OCI-LY1 (cell line): ENCODE data around the gene OLR1.

Experiments
- H2AFZ ChIP-seq: fragments of 200-600 bp; sonication (generic), shearing (Covaris generic); 2 replicates; pipeline ENCODE4 v1.6.0; 2014; ENCODE audit warnings: antibody characterized with exemption, mild to moderate bottlenecking, low read length
- H3F3A ChIP-seq: fragments of 200-600 bp; sonication (generic), shearing (Covaris generic); 2 replicates; pipeline ENCODE4 v1.6.0; 2014; ENCODE audit warnings: mild to moderate bottlenecking, antibody characterized with exemption, low read length, moderate library complexity; ENCODE audit not compliant: insufficient read depth
- H3K27ac ChIP-seq: fragments of 200-600 bp; sonication (generic); 2 replicates; pipeline ENCODE4 v1.5.1; 2014; ENCODE audit warnings: low read length, mixed run types, mild to moderate bottlenecking, low read depth; ENCODE audit not compliant: poor library complexity, severe bottlenecking
- H3K27me3 ChIP-seq: fragments of 200-600 bp; sonication (generic); 2 replicates; pipeline ENCODE4 v1.6.0; 2014; ENCODE audit warnings: antibody characterized with exemption, mild to moderate bottlenecking, low read length, moderate library complexity; ENCODE audit not compliant: insufficient read depth
- H3K36me3 ChIP-seq: fragments of 200-600 bp; sonication (generic); 2 replicates; pipeline ENCODE4 v1.6.1; 2014; ENCODE audit warnings: mild to moderate bottlenecking, antibody characterized with exemption, low read length, moderate library complexity, mixed read lengths; ENCODE audit not compliant: insufficient read depth
- H3K4me1 ChIP-seq: fragments of 200-600 bp; sonication (generic); 2 replicates; pipeline ENCODE4 v1.5.1; 2014; ENCODE audit warnings: mild to moderate bottlenecking, low read length, moderate library complexity; ENCODE audit not compliant: insufficient read depth, severe bottlenecking
- H3K4me2 ChIP-seq: fragments of 200-600 bp; sonication (generic), shearing (Covaris generic); 2 replicates; pipeline ENCODE4 v1.6.1; 2014; ENCODE audit warnings: low read length
- H3K4me3 ChIP-seq: fragments of 200-600 bp; sonication (generic); 2 replicates; pipeline ENCODE4 v1.5.1; 2014; ENCODE audit warnings: low read length, low read depth, mild to moderate bottlenecking, mixed read lengths; ENCODE audit not compliant: poor library complexity, severe bottlenecking
- H3K79me2 ChIP-seq: fragments of 200-600 bp; shearing (Covaris generic); 2 replicates; pipeline ENCODE4 v1.6.1; 2016; ENCODE audit warnings: mixed run types, low read length, mixed read lengths; ENCODE audit not compliant: insufficient read depth
- H3K9ac ChIP-seq: fragments of 200-600 bp; sonication (generic), shearing (Covaris generic); 2 replicates; pipeline ENCODE4 v1.6.1; 2014; ENCODE audit warnings: mild to moderate bottlenecking, low read length, mixed read lengths
- H3K9me2 ChIP-seq: fragments of 200-600 bp; sonication (generic), shearing (Covaris generic); 2 replicates; pipeline ENCODE4 v1.6.1; 2014; ENCODE audit warnings: low read depth, mild to moderate bottlenecking, low read length, mixed read lengths
- H3K9me3 ChIP-seq: fragments of 200-600 bp; shearing (Covaris generic); 2 replicates; pipeline ENCODE4 v1.6.1; 2014; ENCODE audit warnings: low read length, mixed read lengths
- H4K20me1 ChIP-seq: fragments of 200-600 bp; sonication (generic), shearing (Covaris generic); 2 replicates; pipeline ENCODE4 v1.6.0; 2016; ENCODE audit warnings: mild to moderate bottlenecking, low read length; ENCODE audit not compliant: insufficient read depth
- CTCF ChIP-seq: fragments of 200-600 bp; sonication (generic), shearing (Covaris generic); IDR thresholded peaks from 2 replicates; pipeline ENCODE4 v1.5.1; 2017; ENCODE audit warnings: mild to moderate bottlenecking, antibody characterized with exemption, low read length, moderate library complexity, mixed read lengths
- EZH2 ChIP-seq: fragments of 200-600 bp; sonication (generic), shearing (Covaris generic); IDR thresholded peaks from 2 replicates; pipeline ENCODE4 v1.8.0; 2017; ENCODE audit warnings: borderline replicate concordance, mixed run types, mild to moderate bottlenecking, antibody characterized with exemption, low read length, moderate library complexity, mixed read lengths

Gene OLR1

GRCh38 chr12:10165421-10165820 lies 6.5 kb downstream of the OLR1 start:
- Histone ChIP-seq H3K79me2 (no peaks in the 10 kb centered on the region), H3K4me1 (peaks cover 6% of the 10 kb centered on the region), H3K36me3 (no peaks in the 10 kb centered on the region), H3K9me2 (no peaks in the 10 kb centered on the region), H3K27ac (no peak overlapping the region), H3K4me3 (no peak overlapping the region), H3K27me3 (no peaks in the 10 kb centered on the region), H3K9ac (no peak overlapping the region), H3F3A (no peaks in the 10 kb centered on the region), H3K4me2 (no peak overlapping the region), H4K20me1 (no peaks in the 10 kb centered on the region), H2AFZ (no peak overlapping the region), H3K9me3 (no peaks in the 10 kb centered on the region)
- TF ChIP-seq EZH2 (no peak), CTCF (no peak)

- H3K9me3 ChIP-seq = 0 out of 2 replicates have a peak, but pooled peaks cover 3% of the 10 kb centered on the region
- H3K79me2 ChIP-seq = no peaks in the 10 kb centered on the region
- H3K9me2 ChIP-seq = no peaks in the 10 kb centered on the region
- TF ChIP-seq CTCF = no peak
- TF ChIP-seq EZH2 = no peak
- H3K4me1 ChIP-seq = no peaks in the 10 kb centered on the region
- no peak overlapping the region for H2AFZ ChIP-seq
- H4K20me1 ChIP-seq = no peaks in the 10 kb centered on the region
- H3K9ac ChIP-seq = no peak overlapping the region
- H3K27ac ChIP-seq = no peak overlapping the region
- H3K36me3 ChIP-seq = no peaks in the 10 kb centered on the region; the same call in 1 of the 2 replicates
- no peak overlapping the region for H3K4me2 ChIP-seq
- peaks cover 2% of the 10 kb centered on the region; the same call in 1 of the 2 replicates for H3K27me3 ChIP-seq
- no peaks in the 10 kb centered on the region for H3F3A ChIP-seq
- no peak overlapping the region for H3K4me3 ChIP-seq
These were observed 8.8 kb downstream of the OLR1 start for GRCh38 chr12:10163084-10163483.

GRCh38 chr12:10160617-10161385 lies 11.1 kb downstream of the OLR1 start:
- peaks cover 6% of the 10 kb centered on the region; the same call in 1 of the 2 replicates for H3K27me3 ChIP-seq
- H3K9me2 ChIP-seq = no peaks in the 10 kb centered on the region
- no peaks in the 10 kb centered on the region for H3K4me1 ChIP-seq
- H4K20me1 ChIP-seq = no peaks in the 10 kb centered on the region
- no peak for TF ChIP-seq CTCF
- no peak for TF ChIP-seq EZH2
- H3F3A ChIP-seq = no peaks in the 10 kb centered on the region
- no peaks in the 10 kb centered on the region for H3K79me2 ChIP-seq
- no peaks in the 10 kb centered on the region; the same call in 1 of the 2 replicates for H3K36me3 ChIP-seq
- no peak overlapping the region for H2AFZ ChIP-seq
- no peak overlapping the region for H3K4me3 ChIP-seq
- H3K4me2 ChIP-seq = no peak overlapping the region
- H3K27ac ChIP-seq = no peak overlapping the region
- H3K9ac ChIP-seq = no peak overlapping the region
- 0 out of 2 replicates have a peak, but pooled peaks cover 5% of the 10 kb centered on the region for H3K9me3 ChIP-seq
